ENCODE measurements around the gene ZWINT.

The ZWINT gene

GRCh38 chr10:56318816-56319215 lies 42.2 kb downstream of the ZWINT start:
- CTCF ChIA-PET: no interaction called here
- Histone ChIP-seq H3K4me3 (ENCODE audit: low read depth, low read length) (no peak overlapping the region), H3K27ac (ENCODE audit: extremely low read depth, low read depth, low read length) (no peak overlapping the region), H3K4me1 (ENCODE audit: control insufficient read depth, insufficient read depth, low read length) (no peaks in the 10 kb centered on the region), H3K36me3 (ENCODE audit: control insufficient read depth in 2 of 2, insufficient read depth in 1 of 2, low read length in 2 of 2) (no peaks in the 10 kb centered on the region), H3K9me3 (ENCODE audit: control insufficient read depth, insufficient read depth, low read depth, low read length) (no peaks in the 10 kb centered on the region)
- TF ChIP-seq SP7 (tag by site-specific recombination; IDR thresholded peaks at IDR 0.05) (0 out of 2 replicates have a peak, but pooled peaks have one; percentile 21), WT1 (tag by site-specific recombination; IDR thresholded peaks at IDR 0.05) (no peak)
- POLR2A ChIA-PET: no interaction called here

GRCh38 chr10:56317603-56318002 lies 43.5 kb downstream of the ZWINT start:
- Histone ChIP-seq H3K4me3 (ENCODE audit: low read depth, low read length) (no peak overlapping the region), H3K4me1 (ENCODE audit: control insufficient read depth, insufficient read depth, low read length) (no peaks in the 10 kb centered on the region), H3K36me3 (ENCODE audit: control insufficient read depth in 2 of 2, insufficient read depth in 1 of 2, low read length in 2 of 2) (no peaks in the 10 kb centered on the region), H3K27ac (ENCODE audit: extremely low read depth, low read depth, low read length) (no peak overlapping the region), H3K9me3 (ENCODE audit: control insufficient read depth, insufficient read depth, low read depth, low read length) (no peaks in the 10 kb centered on the region)
- ChIA-PET CTCF (interaction anchor here (0.6 to 0.7 kb wide), 2 partner anchors 12 to 376 kb away, joined by 3 read pairs; no protein-coding TSS in a partner anchor), POLR2A (no interaction called here)
- TF ChIP-seq ZNF514 (tag by site-specific recombination; IDR thresholded peaks at IDR 0.05) (no peak), WT1 (tag by site-specific recombination; IDR thresholded peaks at IDR 0.05) (no peak), ZNF280D (tag by site-specific recombination; IDR thresholded peaks at IDR 0.05) (no peak)

GRCh38 chr10:56316603-56317002 lies 44.5 kb downstream of the ZWINT start:
- Histone ChIP-seq H3K9me3 (ENCODE audit: control insufficient read depth, insufficient read depth, low read depth, low read length) (no peaks in the 10 kb centered on the region), H3K36me3 (ENCODE audit: control insufficient read depth in 2 of 2, insufficient read depth in 1 of 2, low read length in 2 of 2) (no peaks in the 10 kb centered on the region), H3K27ac (ENCODE audit: extremely low read depth, low read depth, low read length) (no peak overlapping the region), H3K4me1 (ENCODE audit: control insufficient read depth, insufficient read depth, low read length) (no peaks in the 10 kb centered on the region), H3K4me3 (ENCODE audit: low read depth, low read length) (no peak overlapping the region)
- CTCF ChIA-PET: no interaction called here
- TF ChIP-seq HOXC10 (CRISPR knock-in tag; IDR thresholded peaks at IDR 0.05) (no peak), EGR2 (tag by site-specific recombination; IDR thresholded peaks at IDR 0.05; ENCODE audit: low read depth) (no peak), KLF17 (tag by site-specific recombination; IDR thresholded peaks at IDR 0.05) (no peak), GLIS2 (tag by site-specific recombination; IDR thresholded peaks at IDR 0.05) (no peak), INSM2 (tag by site-specific recombination; IDR thresholded peaks at IDR 0.05) (no peak), GLIS1 (tag by site-specific recombination; IDR thresholded peaks at IDR 0.05) (no peak), ZBTB8A (tag by site-specific recombination; IDR thresholded peaks at IDR 0.05) (no peak), ZNF140 (tag by site-specific recombination; IDR thresholded peaks at IDR 0.05) (no peak), IKZF3 (tag by site-specific recombination; IDR thresholded peaks at IDR 0.05) (no peak), ZNF335 (tag by site-specific recombination; conservative IDR thresholded peaks at IDR 0.05) (no peak), ZNF184 (tag by site-specific recombination; IDR thresholded peaks at IDR 0.05) (no peak), PBX3 (CRISPR knock-in tag; IDR thresholded peaks at IDR 0.05) (no peak), ZNF626 (tag by site-specific recombination; IDR thresholded peaks at IDR 0.05) (no peak), HOXD13 (CRISPR knock-in tag; IDR thresholded peaks at IDR 0.05; ENCODE audit: borderline replicate concordance) (no peak), ZSCAN16 (tag by site-specific recombination; IDR thresholded peaks at IDR 0.05) (no peak), ZNF792 (tag by site-specific recombination; IDR thresholded peaks at IDR 0.05) (no peak), ZBTB49 (tag by site-specific recombination; IDR thresholded peaks at IDR 0.05; ENCODE audit: low read depth) (no peak)
- POLR2A ChIA-PET: no interaction called here
